HG03280 (cell line): Measurements from ENCODE around the gene FGF8.

Experiments
- ATAC-seq: cut with Tn5 transposase; IDR thresholded peaks from one replicate; pipeline ENCODE4 v1.9.1; 2021; ENCODE audit warnings: mild to moderate bottlenecking, moderate library complexity; ENCODE audit not compliant: unreplicated experiment

FGF8 gene

DNA sequence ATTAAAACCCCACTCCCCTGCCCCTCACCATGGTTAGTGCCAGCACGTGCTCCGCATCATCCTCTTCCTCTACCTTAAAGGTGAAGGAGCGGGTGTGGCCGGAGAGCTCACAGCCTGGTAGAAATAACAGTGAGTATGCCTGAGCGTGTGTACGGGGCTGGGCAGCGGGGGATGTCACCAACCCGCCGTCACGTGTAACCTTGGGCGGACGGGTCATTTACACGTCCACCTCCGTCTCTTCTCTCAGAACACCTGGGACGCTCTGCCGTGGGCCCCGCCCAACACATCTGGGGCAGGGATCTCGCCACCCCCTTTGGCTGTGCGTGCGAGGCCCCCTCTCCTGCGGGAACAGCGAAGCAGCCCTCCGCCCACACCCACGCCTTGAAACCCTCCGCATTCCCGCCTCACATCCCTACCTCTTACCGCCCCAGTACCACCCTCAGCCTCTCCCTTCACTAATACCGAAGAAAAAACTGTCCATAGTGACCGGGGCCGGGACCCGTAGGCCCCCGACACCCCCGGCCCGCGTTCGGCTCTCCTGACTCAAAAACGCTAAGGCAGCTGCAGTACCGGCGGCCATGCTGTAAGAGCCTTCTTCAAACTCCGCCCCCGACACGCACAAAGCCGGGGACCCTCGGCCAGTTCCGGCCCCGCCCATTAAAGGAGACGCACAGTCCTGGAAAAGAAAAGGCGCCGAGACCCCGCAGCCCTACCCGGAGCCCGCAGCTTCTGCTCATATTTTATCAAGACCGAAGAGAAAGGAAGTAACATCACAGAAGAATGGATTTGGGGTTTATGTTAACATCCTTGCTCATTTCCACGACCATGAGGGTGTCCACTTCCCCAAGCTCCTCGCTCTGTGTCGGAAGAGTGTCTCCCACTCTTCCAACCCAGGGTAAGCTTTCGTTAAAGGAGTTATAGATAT is 7.2 kb upstream of the FGF8 start, which contains the start of gene NPM3:
Gene NPM3 (minus strand): TSS at position 636 of the 925 bp plus-strand sequence. CDS start 56 bp downstream, at position 580.
- peak; percentile 62 for ATAC-seq

DNA sequence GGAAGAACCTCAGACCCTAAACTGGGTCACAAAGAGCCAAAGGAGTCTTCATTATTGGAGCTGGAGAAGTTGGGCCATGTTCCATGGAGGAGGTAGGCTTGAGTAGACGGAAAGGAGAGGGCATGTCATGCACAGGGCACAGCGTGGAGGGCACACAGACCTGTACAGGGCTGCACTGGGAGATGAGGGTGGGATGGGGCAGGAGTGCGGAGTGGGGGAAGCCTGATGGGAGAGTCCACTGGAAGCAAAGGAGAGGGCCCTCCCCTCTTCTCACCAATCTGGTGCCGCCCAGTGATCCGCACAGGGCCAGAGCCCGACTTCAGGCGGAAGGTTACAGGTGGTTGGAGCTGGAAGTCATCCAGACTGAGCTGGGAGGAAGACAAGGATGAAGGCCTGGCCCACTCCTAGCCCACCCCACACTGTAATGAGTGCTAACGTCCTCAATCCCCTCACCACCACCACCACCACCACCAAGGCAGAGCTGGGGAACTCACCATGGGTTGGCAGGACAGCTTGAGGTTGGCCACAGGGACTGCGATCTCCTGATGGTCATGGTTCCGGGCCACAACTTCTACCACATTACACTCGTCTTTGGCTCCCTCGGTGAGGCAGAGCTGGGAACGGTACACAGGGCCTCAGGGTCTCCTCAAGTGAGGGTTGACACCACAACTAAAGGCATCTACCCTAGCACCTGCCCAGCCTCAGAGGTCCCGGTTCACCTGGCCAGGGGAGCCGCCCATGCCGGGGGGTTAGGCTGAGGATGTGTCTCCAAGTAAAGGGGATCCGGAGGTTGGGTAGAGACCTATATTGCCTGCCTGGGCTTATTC is 6.3 kb upstream of the FGF8 start:
- no peak for ATAC-seq

DNA sequence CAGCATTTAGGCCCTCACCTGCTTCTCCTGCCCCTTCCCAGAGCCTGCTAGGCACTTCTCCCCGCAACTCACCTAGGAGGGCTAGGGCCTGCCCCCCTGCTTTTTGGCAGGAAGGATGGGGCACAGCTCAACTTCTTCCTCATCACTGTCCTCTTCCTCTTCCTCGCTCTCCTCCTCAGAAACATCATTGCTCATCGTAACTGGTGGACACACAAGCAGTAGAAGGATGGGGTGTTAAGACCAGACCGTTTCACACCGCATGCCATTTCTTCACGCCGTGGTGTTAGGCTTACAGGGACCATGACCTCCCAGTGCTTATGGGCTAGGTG is 5.7 kb upstream of the FGF8 start:
- ATAC-seq: no peak

DNA sequence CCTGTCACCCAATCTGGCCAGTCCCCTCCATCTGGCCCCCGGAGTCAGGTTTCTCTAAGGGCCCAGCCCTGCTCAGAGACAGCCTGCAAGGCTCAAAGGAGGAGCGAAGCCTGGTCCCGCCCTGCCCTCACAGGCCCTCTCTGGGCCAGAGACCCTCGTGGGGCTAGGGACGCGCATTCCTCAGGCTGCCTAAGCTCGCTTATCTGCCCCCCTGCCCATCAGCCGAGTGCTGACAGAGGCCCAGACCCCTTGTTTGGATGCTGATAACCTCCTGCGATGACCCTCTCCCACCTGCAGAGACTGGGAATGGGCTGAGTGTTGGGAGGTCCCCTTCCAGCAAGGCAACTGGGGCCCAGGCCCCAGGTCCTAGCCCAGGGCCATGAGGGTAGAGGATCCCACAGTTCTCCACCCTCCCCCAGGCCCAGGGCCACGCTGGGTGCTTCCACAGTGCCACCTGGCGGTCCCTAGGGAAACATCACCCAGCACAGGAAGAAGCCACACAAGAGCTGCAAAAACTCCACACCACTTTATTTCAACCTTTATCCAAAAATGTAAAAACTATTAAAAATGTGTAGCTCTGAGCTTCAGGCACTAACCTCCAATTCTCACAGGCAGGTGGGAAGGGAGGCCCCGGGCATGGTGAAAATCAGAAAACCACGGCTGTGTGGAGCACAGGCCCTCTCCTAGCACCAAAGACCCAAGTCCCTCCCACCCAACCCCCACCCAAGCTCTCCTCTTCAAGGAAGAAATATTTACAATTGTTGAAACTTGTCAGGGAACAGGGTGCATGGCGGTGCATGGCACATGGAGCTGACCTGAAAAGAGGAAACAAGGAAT is 5.1 kb upstream of the FGF8 start:
- peak; percentile 36 for ATAC-seq

DNA sequence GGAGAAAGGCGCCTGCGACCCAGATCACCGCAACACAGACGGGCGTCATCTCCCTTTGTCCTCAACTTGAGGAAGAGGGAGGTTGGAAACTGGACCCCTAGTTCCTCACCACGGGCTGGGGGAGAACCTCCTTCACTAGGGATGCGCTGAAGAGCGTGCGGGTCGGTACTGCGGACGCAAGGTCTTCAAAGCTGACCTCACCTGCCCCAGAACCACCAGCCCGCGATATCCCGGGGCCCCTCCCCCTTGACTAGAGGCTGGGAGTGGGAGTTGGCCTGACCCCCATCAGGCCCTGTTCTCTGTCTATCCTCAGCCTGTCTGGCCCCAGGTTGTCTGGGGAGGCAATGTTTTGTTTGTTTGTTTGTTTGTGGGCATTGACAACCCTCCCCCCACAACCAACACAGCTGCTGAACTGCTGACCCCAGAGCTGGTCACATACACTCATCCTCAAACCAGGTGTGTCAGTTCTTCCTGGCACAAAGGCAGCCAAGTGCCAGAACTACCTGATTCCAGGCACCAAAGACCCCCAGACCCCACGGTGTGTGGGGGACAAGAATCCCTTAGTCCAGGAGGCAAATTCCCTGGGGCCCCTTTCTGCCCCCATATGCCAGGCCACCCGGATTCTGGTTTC is 4.4 kb upstream of the FGF8 start:
- ATAC-seq: no peak

DNA sequence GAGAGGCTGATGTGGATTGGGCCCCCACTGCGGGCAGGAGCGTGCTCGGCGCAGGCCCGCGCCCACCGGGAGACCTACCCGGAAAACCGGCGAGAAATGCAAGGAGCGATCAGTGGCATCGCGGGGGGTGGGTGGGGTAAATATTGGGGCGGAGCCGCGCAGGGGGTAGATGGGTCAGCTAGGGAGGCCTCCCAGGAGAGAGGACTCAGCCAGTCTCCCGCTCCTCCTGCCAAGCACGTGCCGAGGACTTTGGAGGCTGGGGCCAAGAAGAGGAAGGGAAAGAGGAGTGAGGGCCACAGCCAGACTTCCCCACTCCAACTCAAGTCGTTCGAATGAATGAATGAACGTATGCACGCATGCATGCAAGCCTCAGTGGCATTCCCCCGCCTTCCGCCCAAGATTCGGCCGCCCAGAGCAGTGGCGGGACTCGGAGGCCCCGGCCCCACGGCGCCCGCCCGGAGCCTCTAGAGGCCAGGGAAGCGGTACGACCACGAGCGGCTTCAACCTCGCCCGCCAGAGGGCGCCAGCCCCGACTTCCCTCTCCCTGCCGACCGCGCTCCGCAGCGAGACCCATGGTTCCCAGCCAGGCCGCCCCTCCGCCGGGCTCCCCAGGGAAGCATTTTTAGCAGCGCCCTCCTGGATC is 3.8 kb upstream of the FGF8 start:
- no peak for ATAC-seq

DNA sequence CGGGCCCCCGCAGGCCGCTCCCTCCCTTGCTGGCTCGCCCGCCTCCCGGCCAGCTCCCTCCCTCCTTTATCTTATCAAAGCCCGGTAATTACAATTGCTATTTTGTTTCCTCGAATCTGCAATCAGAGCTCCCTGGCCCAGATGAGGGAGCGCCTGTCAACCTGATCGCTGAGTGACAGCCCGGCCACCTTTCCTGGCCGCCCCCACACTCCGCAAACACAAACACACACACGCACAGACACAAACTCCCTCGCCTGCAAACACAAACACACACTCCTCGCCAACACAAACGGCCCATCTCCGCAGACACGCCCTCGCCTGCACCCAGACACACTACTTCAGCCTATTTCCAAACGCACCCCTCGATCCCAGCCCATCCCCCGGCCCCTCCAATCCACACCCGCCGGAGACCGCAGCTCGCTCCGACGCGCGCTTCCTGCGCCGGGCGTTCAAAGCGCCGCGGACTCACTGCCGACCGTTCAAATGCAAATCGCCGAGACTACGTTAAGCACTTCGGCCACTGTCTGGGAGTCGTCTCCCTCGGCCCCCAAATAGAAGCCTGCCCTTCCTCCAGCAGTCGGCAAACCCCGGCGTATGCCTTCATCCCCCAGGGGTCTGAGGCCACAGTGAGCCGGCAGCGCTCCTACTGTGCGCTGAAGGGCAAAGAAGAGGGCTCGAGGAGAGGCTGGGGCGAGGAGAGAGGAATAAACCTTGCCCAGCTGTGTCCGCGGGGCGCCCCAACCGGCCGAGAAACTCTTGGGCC is 3.0 kb upstream of the FGF8 start:
- ATAC-seq: no peak

DNA sequence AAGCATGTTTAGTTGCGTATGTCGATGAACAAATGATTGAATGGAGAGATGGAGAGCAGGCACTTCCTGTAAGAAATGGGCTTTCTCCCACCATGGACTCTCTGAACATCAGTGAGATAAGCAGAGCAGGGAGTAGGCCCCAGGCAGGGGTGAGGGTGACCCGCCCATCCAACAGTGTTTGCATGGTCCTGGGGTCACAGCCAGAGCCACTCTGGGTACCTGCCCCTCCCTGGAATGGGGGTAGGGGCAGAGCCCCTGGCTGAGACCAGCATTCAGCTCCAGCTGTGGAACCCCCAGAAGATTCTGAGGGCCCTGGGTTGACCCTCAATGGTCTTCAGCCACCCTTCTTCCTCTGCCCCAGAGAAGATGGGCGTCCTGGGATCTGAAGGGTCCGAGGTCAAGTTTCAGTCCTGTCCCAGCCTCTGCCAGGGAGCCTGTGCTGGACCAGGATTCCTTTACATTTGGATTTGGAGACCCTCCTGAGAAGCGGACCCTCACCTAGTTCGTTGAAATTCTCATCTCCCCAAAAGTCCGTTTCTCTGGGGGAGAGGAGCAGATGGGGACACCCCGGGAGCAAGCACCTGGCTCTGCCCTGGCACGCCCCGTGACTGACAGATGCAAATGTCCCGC is 2.4 kb upstream of the FGF8 start:
- ATAC-seq: no peak

DNA sequence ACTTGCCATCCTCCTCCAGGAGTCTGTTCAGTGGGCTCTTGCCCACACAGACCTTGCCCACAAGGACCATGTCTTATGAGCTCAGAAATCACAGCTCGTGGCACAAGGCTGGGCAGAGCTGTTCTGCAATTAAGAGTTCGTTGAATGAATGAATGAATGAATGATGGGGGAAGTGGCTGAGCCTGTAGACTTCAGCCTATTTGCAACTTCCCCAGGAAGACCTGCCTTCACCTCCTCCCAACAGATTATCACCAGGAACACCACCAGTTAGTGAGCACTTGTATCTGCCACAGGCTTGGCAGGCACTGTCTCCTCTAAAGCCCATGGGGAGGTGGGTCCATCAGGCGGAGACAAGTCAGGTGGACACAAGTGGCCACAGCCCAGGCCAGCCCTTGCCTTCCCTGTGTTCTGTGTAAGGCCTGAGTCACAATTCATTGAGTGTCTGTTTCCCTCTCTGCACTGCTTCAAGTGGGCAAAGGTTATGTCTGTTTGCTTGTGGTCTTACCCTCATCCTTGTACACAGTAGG is 1.8 kb upstream of the FGF8 start:
- no peak for ATAC-seq

DNA sequence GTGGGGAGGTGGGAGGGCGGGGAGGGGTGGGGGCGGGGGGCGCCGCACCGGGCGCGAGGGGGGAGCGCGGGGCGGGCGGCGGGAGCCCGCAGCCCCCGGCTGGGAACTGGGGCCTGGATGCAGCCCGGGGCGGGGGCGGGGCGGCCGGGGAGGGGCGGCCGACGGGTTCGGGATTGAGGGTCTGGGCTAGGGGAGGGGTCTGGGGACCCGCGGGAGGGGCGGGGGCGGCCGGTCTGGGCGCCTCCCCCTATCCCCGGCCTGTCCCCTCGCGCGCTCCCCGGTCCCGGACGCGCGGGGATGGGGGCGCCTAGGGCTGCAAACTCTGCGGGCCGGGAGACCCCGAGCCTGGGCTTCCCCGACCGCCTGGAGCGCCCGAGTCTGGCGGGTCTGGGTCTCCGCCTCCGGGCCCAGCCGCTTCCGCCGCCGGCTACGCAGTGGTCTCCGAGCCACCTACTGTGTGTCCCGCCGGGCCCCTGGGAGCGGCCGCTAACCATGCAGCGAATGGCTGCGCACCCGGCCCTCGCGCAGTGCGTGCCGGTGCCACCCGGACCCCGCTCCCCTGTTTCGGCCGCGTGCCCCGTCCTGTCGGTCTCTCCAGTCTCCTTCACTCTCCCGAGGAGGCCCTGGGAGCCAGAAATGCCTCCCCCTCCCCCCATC is 375 bp upstream of the FGF8 start:
- ATAC-seq: no peak

DNA sequence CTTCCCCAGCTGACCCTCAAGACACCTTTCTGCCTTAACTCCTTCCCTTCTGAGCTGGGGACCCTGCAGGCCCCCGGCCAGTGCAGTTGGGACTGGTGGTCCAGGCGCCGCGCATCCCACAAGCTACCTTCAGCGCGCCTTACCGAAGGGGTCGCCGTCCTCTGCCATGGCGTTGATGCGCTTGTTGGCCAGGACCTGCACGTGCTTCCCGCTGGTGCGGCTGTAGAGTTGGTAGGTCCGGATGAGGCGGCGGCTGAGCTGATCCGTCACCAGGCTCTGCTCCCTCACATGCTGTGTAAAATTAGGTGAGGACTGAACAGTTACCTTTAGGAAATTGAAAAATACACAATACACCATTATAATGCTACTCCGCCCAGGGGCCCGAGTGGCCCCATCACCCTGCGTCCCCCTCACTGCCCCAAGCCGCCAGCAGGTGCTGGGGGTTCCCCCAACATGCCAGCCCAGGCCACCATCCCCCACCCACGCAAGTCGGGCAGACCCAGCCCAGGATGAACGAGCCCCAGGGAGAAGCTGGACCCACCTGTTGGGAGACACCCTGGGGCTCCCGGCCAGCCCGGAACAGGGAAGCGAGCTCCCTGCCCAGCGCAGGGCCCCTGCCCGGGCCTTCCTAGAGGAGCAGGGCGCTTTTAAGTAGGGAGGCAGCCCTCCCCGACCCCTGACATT is 1.2 kb downstream of the FGF8 start:
- ATAC-seq: no peak

DNA sequence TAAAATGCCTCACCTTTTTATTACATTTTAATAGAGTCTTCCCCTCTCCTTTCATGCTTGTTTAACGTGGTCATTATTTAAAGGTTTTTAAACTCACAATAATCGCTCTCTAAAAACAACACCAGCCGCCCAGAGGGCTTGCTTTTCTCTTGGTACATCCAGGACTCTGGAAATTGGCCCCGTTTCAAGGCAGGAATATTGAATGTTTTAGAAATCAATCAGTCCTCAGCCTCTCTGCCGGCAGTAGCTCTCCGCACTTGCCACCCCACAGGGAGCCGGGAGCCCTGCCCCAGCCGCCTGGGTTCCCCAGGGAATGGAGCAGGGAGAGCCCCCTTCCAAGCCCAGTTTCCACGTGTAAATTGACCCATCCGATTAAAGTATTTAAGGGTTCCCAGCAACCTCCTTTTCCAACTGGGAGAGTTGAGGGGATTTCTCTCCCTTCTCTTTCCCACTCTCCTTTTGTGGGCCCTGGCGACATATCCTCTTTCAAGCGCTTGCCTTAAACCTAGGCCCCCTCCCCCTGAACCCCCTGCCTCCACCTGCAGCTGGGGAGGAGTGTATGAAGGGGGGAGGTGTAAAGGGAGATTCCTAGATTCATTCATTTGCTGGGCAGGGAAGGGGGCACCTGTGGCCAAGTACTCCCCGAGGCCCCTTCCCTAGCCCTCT is 1.9 kb downstream of the FGF8 start:
- ATAC-seq: no peak

DNA sequence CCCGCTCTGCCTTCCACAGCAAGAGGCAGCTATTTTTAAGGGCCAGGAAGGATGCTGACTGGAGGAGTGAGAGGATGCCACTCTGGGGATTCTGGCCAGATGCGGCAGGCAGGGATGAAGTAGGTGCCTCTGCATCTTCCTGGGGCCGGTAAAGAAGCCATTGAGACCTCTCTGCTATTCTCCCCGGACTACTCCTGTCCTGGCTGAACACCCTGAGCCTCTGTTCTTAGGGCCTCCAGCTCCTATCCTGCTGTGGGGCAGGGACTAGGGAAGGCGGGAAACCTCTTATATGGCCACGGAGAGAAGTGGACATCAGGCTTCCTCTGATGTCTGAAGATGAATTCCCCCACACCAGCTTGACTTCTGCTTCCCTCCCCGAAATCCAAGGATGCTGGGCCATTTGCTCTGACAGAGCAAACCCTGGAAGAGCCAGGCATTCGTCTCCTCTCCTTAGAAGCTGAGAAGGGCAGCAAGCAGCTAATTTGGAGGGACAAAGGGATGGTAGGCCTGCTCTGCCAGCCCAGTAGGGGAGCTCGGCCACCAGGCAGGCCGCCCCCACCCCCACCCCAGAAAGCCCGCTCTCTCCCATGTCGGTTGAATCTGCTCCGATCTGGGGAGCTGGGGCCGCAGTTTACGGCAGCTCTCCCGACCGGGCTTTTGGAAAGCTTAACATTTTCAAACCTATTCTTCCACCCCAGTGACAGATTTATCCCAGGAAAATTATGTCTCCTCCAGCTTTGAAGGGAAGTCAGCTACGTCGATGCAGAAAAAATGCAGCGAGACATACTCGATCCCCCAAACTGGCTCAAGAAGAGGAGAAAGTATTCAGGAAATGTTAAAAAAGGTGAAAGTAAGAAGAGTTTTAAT is 2.8 kb downstream of the FGF8 start:
- ATAC-seq: no peak

DNA sequence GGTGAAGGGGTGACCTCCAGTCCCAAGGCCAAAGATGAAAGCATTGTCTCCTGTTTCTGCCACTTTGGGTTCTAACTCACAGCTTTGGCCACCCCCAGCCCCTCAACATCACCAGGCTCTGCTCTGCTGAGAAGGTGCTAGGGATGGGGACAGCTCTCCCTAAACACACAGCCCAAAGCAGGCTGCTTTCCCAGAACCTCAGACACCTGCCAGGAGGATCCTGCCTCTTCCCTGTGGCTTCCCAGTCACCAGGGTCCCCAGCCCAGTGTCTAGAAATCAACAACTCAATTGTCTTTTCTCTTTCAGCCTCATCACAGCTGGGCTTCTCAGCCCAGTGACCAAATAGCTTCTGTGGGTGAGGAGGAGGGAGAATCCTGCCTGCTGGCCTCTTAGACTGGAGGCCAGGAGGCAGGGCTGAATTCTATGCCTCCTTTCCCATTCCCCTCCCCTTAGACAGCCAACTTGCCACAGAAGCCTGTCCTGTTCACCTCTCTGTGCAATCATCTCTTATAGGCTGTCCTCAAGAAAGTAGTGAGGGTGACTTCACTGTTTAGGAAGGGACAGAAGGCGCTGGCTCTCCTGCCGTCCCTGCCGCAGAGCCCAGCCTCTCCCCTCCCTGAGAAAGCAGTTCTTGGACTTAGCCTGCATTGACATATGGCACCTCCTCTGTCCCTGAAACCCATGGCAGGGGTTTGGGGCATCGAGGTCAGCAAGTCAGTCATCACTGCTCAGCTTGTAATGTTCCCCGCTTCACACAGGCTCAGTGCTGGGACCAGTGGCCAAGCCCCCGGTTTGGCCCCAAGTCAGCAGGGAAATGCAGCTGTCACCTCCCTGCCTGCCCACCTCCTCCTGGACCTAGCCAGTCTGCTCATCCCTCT is 3.7 kb downstream of the FGF8 start:
- no peak for ATAC-seq

DNA sequence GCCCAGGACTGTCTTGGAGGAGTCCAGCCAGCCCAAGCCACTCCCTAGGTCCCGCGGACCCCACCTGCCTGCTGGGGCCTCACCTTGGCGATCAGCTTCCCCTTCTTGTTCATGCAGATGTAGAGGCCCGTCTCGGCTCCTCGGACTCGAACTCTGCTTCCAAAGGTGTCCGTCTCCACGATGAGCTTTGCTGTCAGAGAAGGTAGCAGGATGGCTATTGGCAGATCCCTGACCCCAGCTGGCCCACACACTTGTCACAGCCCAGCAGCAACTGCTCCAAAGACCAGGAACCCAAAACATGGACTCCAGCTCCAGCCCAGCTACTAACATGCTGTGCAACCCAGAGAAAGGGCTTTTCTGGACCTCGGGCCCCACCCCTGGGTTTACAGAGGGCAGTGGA is 4.5 kb downstream of the FGF8 start:
- ATAC-seq: no peak
